HG03469 (cell line): ENCODE results near the gene IDI2.
"Not testable (repeated sequence)": the region's sequence is repeated elsewhere in the genome, so short reads cannot be mapped to it uniquely, and the experiment has no call there.

ENCODE experiments used
- ATAC-seq: cut with Tn5 transposase; IDR thresholded peaks from one replicate; pipeline ENCODE4 v1.9.1; 2021; ENCODE audit warnings: mild to moderate bottlenecking, moderate library complexity, moderate number of reproducible peaks; ENCODE audit not compliant: unreplicated experiment

Gene IDI2

DNA sequence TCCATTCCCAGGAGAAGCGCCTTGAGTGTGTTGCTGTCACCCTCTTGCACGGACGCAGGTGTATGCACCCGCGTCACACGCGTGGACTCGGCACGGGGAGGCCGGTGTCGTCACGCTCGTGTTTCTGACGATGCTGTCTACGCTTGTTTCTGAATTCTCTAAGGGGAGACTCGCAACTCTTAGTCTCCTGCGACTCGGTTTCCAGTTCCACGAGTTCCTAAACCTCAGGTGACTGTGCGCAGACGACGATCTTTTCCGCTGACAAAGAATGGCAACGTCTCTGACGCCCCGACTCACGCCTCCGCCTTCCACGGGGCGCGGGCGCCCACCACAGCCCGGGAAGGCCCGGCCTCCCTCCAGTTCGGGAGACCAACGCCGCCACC, 22.7 kb upstream of the IDI2 start:
- ATAC-seq, result no peak

DNA sequence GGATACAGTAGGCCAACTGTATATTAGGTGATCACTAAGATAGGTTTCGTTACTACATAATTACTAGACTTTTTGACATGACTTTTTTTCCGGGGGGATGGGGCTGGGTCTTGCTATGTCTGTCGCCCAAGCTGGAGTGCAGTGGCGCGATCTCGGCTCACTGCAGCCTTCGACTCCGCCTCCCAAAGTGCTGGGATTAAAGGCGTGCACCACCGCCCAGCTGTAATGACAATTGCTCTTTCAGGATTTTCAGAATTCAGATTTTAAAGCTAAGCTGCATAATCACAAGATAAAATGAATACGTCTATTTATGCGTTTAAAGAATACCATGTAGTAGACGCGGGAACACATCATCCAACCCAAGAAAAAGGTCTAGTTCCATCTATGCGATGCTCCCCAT, 22.3 kb upstream of the IDI2 start:
- no peak for ATAC-seq

DNA sequence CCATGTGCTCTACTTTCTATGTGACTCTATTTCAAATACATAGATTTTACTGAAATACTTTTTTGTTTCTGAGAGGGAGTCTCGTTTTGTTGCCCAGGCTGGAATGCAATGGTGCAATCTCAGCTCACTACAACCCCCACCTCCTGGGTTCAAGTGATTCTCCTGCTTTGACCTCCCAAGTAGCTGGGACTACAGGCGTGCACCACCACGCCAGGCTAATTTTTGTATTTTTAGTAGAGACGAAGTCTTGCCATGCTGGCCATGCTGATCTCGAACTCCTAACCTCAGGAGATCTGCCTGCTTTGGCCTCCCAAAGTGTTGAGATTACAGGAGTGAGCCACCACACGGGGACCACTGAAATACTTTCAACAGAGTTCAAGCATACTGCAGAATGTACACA, 19.8 kb upstream of the IDI2 start:
- no peak for ATAC-seq

DNA sequence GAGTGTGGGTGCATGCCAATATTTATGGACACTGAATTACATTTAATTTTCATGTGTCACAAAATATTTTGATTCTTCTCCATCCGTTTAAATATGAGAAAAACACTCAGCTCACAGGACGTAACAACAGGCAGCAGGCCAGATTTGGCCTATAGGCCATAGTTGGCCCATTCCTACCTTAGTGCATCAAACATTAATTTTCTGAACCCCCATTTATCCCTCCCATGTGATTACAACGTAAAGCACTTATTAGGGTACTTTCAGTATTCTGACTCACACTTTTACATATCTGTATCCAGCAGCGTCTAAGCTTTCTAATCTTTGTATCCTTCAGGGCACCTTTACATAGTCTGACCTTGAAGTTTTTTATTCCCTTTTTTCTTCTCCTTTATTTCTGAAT, 19.3 kb upstream of the IDI2 start:
- ATAC-seq, result no peak

DNA sequence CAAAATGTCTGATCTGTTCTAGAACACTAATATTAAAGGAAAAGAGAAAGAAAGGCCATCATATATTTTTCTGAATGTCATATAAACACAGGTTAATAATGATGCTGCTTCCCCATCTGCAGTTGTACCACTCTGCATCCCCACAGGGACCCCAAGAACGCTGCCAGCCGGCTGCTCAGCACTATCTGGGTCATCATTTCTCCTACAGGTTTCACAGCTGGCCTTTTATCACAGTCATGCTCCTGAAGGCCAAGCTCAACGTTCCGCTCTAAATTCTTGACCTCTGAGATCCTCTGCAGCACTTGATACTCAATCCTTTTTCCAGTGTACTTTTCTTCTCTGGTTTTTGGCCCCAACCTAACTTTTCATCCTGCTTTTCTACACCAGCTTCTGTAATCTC, 18.5 kb upstream of the IDI2 start:
- no peak for ATAC-seq

DNA sequence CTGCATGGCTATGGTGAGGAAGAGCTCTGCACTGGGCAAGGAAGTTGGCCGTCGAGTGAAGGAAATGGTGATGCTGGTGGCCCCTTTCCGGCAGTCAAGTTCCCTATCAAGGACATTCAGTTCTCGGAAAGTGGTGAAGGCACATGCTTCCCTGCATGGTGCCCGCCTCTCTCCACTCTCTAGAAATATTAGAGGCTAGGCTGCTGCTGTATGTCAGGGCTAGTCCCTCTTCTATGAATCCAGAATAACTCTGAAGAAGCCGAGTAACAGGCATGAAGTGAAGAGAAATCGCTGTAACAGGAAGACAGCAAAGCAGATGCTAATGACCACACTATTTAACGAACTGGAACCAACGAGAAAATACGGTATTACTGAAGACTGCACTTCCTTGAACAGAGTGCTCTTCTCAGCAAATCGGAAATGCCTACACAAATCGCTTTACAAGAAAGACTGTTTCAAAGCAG, 17.9 kb upstream of the IDI2 start:
- peak; percentile 51 for ATAC-seq

DNA sequence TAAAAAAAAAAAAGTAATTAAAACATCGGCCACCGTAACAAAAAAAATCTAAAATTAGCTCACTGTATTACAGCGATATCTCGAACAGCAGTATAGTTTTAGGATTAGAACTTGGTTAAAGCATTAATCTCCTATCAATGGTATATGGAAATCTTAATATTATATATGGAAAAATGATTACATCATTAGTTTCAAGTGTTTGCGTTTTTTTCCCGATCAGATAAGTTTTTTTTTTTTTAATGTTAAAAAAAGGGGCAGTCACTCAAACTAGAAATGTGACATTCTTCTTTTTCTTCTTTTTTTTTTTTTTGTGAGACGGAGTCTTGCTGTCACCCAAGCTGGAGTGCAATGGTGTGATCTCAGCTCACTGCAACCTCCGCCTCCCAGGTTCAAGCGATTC, 15.9 kb upstream of the IDI2 start:
- ATAC-seq, result no peak

DNA sequence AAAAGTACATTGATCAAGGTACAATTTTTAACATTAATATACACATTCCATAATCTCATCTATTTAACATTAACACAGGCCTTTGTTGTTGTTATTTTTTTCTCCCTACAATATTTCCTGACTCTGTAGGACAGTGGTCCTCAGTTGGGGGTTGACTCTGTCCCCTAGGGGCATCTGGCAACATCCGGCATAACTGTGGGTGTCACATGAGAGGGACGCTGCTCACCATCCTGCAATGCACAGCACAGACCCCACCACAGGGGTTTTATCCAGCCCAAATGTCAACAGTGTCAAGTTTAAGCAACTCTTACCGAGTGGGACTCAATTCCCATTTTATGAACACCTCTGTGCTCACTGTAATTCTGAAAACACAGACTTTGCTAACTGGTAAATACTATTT, 14.5 kb upstream of the IDI2 start:
- no peak for ATAC-seq

DNA sequence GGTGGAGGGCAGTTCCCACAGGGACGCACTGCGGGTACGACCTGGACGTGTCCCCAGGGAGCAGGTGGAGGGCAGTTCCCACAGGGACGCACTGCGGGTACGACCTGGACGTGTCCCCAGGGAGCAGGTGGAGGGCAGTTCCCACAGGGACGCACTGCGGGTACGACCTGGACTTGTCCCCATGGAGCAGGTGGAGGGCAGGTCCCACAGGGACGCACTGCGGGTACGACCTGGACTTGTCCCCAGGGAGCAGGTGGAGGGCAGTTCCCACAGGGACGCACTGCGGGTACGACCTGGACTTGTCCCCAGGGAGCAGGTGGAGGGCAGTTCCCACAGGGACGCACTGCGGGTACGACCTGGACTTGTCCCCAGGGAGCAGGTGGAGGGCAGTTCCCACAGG, 13.1 kb upstream of the IDI2 start:
- not testable (repeated sequence) for ATAC-seq

DNA sequence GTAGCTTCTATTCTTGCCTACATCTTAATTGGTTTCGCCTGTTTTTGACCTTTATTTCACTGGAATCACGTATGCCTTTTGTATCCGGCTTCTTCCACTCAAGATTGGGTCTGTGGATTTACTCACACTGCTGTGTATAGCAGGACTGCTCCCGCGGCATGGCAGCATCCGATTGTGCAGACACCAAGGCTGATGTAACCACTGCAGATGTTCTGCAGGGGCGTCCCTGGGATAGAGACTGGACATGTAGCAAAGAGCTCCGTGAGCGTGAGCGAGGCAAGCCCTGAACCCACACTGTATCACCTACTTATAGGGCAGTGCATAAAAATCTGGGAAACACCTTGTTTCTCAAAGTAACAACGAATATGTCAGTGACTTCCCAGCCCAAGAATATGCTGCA, 11.4 kb upstream of the IDI2 start:
- no peak for ATAC-seq

DNA sequence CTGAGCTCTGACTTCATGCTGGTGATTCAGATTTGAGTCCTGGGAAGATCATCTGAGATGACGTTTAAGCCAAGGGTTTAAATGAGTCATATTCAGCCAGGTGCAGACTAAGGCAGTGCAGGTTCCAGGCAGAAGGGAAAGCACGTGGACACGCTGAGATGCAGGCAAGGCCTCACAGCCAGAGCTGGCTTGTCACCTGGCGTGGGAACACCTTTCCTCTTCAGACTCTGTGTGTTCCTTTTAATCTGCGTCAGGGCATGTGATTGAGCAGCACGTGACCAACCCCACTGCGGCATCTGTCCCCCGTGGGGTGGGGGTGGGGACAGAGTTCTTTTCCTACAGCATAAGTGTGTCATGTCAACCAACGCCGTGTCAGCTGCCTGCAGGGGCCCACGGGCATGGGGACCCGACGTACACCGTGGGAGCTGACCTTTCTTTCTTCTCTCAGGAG, 10.7 kb upstream of the IDI2 start:
- peak; percentile 45 for ATAC-seq

DNA sequence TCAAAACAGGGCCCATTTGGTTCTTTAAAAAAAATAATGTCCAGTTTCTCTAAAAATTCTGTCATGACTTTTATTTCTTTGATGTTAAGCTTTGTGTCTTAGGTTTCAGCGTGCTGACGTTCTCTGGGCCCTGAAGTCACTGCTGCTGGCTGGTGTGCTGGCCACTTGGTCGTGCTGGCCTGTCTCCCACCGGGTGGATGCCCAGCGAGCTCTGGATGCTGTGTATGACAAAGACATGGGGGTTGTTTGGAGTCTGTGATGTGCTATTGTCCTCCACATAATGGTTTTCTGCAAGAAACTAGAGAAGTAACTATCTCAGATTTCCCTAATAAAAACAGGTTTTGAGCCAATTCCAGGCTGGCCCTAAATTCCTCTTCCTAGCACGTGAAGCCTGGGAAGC, 9.5 kb upstream of the IDI2 start:
- ATAC-seq, result no peak

DNA sequence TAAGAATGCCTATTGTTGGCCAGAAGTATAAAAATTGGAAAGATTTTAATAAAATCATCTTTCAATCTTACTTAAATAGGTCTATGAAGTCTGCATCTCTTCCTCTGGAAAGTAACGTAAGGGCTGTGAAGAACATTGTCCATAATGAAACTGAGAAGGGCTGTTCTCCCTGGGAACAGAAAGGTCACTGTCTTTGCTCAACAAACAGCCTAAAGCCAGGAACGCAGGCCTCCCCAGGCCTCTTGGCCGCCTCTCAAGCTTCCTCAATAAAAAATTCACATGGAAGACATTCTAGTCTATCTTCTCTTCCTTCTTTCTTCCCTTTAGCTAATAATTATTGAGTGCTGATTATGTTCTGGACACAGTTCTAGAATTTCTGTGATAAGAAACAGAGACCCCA, 9.1 kb upstream of the IDI2 start:
- no peak for ATAC-seq

DNA sequence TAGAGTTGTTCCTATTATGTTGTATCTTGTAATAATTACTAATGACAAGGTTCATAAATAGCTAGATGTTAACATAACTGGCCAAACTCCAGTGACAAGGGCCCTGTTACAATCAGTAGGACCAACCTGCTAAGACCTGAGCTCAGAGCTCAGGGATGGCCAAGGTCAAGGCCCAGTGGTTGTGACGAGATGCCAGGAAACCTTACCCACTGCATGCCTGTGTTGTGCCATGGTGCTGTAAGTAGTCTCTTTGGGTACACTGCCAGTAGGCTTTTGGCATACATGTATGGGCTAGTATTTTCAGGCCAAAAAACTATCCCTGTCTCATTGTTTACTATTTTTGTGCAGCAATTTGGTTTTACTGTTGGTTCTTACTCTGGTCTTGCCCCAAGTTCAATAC, 7.9 kb upstream of the IDI2 start:
- no peak for ATAC-seq

DNA sequence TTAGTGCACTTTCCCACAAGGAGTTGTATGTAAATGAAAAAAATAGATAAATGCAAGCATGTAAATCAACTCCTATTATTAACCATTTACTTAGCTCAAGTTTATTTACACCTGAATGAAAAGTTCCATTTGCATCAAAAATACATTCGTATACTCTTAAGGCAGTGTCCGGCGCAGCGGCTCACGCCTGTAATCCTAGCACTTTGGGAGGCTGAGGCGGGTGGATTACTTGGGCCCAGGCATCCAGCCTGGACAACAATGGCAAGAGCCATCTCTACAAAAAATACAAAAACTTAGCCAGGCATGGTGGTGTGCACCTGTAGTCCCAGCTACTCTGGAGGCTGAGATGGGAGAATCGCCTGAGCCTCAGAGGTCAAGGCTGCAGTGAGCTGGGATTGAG, 4.2 kb upstream of the IDI2 start:
- ATAC-seq, result no peak

DNA sequence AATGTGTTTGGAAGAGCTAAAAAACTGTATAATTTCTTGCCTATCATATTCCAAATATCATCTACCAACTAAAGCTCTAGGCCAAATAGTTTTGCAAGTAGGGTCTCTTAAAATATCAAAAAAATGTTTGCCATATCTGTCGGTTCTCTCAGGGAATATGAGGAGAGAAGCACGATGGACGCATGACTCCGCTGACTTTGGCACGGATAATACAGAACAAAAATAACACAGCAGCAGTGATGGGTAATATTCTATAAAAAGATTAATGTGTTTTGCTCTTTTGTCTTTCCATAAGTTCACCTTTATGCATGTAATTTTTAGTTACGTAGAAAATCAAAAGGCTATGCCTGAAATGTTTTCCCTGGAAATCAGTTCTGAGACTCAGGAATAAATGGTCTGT, 919 bp upstream of the IDI2 start:
- ATAC-seq, result no peak

DNA sequence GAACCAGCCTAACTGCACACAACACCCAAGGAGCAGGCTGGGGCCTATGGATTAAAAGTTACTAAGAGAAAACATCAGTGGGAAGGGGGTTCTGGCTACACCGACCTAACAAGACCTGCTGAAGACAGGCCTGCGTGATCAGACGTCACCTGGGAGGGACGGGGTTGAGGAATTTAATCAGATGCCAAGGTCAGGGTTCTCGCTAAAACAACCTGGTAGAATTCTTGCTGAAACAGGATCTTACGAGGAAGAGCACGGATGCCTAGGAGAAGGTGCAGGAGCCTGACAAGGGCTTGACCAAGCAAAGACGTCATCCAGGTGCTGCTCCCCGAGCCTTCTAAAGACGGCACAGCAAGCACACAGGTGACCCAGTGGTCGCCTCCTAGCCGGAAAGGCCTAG, 1.6 kb downstream of the IDI2 start:
- no peak for ATAC-seq

DNA sequence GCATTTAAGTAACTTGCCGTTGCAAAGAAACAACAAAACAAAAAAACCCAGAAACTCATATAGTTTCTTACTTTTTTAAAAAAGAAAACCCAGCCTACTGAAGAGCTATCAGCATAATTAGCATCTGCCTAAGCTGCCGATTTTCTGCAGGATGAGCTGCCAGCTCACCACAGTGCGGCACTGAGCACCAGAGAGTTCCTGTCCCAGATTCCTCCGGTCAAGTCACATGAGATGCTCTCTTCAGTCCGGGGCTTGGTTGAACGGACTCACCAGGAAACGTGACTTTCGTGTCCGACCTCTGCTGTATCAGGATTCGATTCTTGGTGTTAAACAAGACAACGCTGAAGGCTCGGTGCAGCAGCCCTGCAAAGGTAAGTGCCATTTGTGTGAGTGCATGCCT, 3.2 kb downstream of the IDI2 start:
- no peak for ATAC-seq

DNA sequence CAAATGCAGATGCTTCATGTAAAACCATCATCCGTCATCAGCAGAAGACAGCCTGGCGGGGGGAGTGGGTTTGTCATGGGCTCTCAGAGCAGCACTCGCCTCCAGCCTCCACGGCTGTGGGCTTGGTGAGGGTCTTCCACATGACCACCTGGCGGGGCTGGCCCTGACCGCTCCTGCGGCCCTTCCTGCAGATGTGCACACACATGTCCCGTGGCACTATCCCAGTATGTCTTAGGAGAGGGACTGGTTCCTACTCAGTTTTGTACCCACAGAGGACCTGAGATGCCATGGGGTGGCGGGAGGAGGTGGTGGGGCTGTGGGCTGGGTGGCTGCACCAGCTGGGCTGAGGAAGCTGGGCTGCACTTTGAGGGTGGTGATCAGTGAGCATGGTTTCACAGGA, 4.7 kb downstream of the IDI2 start:
- no peak for ATAC-seq

DNA sequence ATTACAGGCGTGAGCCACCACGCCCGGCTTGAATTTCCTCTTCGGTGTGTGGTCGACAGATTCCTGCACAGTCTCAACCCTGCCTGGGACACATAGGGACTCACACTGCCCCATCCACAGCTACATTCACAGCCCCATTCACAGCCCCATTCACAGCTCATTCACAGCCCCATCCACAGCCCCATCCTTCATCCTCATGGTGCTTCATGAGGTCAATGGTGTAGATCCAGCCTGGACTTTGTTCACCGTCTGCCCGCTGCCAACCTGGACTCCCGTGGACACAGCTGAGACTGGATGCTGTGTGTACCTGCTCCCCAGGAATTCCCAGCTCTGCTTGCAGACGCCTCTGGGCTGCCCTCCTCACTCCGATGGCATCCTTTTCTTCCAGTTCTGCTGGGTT, 5.2 kb downstream of the IDI2 start:
- no peak for ATAC-seq

DNA sequence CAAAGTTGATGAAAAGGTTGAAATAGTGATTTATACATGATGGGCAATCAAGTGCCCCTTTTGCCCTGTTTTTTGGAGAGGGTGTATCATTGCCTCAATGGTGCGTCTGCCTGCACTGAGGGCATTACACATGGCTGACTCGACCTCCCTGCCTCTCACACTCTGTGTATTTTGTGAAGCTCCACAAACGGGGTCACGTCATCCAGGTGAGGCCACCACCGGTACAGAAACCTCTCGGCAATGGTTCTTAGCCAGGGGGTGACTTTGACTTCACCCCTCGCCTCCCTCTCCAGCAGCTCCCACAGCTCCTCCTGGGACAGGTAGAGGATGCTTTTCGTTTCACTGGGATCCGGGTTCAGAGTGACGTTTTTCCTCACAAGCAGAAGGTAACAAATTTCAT, 6.3 kb downstream of the IDI2 start:
- no peak for ATAC-seq

DNA sequence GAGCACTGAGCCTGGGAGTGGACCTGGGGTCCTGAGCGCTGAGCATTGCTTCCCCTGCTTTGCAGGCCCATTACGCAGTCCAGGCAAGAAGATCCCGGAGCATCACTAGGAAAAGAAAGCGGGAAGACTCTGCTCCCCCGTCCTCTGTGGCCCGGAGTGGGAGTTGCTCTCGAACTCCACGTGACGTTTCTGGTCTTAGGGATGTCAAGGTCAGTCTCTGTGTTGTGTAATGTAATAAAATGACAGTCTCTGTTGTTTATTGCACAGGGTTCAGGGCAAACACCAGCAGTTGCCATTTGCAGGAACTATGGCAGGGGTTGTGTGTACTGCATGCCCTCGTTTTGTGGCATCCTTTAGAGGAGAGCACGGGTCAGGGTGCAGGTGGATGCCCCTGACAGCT, 10.0 kb downstream of the IDI2 start:
- ATAC-seq, result no peak

DNA sequence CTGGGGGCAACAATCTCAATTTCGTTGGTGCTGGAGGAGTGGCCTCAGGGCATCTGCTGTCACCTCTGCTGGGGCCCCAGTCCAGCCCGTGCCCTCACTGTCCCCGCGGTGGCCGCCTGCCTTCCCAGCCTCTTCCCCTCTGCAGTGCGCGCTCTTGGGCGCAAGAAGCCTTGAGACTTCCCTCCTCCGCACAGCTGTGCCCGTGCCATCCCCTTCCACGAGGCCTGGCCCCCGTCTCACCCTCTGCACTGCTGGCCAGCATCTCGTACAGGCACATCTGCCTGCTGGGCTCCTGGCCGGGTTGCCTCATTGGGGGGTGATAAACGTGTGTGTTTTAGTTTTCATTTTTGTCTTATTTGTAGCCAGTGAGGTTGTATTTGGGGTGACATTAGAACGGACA, 14.0 kb downstream of the IDI2 start:
- no peak for ATAC-seq

DNA sequence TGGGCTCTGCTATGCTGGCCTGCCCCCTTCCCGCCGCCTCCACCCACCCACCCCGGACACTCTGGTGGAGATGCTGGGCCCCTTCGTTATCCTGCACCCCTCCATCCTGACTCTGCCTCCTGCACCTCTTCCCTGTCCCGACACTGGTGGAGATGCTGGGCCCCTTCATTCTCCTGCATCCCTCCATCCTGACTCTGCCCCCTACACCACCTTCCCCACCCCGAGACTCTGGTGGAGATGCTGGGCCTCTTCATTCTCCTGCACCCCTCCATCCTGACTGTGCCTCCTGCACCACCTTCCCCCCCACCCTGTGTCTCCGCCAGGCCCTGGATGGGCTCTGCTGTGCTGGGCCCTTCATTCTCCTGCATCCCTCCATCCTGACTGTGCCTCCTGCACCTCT, 15.0 kb downstream of the IDI2 start:
- ATAC-seq, result no peak
